ENCODE data around the gene CENPO. TPM values are rescaled to one million over a fixed set of nuclear protein-coding genes. Genes with fewer than 3 reads are reported as not detected.

Gene CENPO, protein sequence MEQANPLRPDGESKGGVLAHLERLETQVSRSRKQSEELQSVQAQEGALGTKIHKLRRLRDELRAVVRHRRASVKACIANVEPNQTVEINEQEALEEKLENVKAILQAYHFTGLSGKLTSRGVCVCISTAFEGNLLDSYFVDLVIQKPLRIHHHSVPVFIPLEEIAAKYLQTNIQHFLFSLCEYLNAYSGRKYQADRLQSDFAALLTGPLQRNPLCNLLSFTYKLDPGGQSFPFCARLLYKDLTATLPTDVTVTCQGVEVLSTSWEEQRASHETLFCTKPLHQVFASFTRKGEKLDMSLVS
- polyA plus RNA-seq (2012; ENCODE audit: insufficient read length, low read depth) = 10.9 TPM

DNA sequence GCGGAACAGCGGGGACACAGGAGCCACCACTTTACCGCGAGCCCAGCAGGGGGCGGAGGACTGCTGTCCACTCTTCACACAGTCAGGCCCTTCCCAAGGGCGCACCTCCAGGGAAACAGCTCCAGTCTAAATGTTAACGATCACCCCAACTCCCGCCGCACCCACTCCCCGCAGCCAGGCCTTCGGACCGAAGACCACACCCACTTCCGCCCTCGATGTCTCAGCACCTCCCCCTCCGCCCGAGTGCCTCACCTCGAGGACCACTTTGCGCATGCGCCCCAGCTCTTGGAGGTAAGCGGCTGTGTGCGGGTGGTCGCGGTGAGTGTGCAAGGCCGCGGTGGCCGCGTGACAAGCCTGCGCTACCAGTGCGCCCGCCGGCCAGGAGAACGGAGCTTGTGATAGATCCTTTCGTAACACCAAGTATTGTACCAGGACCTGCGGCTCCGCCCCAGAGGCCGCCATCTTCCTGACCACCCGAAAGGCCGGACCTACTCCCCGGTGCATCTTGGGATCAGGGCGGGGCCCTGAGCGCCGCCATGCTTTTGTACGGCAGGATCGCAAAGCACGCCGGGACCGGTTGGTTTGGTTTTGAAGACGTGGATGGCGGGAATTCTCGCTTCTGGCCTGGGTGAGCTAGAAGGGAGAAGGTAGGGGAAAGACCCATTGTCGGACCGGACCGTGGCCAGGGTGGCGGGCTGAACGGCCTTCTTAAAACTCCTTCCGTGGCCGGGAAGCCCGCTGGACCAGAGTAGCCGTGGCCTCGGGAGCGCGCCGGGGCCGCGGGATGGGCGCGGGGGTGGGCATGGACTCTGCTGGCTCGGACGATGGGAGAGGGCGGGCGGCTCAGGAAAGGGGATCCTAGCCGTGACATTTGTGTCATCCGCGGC lies at the start of gene CENPO, which contains the start of gene PTRHD1:
TSS of gene CENPO (plus strand) at position 552 of the 887 bp plus-strand sequence. CDS start 495 bp downstream, outside the sequence.
TSS of gene PTRHD1 (minus strand) at position 518 of the 887 bp plus-strand sequence. CDS start at position 504, 14 bp downstream.
- TF ChIP-seq SIN3A (IDR thresholded peaks at IDR 0.05; ENCODE audit: borderline replicate concordance, insufficient read depth, low read length) (peak; percentile 72; the same call in 1 of the 2 replicates), TAF1 (IDR thresholded peaks at IDR 0.05; ENCODE audit: borderline replicate concordance, insufficient read depth, low read length) (peak; percentile 87; the same call in 1 of the 2 replicates), FOXP2 (optimal IDR thresholded peaks at IDR 0.05; ENCODE audit: borderline replicate concordance, extremely low read depth, extremely low read length, insufficient read depth) (peak; percentile 41), POLR2AphosphoS5 (IDR thresholded peaks at IDR 0.05; ENCODE audit: low read depth, low read length) (peak; percentile 61; the same call in 1 of the 2 replicates)
- TF ChIP-seq, protein P1, sequence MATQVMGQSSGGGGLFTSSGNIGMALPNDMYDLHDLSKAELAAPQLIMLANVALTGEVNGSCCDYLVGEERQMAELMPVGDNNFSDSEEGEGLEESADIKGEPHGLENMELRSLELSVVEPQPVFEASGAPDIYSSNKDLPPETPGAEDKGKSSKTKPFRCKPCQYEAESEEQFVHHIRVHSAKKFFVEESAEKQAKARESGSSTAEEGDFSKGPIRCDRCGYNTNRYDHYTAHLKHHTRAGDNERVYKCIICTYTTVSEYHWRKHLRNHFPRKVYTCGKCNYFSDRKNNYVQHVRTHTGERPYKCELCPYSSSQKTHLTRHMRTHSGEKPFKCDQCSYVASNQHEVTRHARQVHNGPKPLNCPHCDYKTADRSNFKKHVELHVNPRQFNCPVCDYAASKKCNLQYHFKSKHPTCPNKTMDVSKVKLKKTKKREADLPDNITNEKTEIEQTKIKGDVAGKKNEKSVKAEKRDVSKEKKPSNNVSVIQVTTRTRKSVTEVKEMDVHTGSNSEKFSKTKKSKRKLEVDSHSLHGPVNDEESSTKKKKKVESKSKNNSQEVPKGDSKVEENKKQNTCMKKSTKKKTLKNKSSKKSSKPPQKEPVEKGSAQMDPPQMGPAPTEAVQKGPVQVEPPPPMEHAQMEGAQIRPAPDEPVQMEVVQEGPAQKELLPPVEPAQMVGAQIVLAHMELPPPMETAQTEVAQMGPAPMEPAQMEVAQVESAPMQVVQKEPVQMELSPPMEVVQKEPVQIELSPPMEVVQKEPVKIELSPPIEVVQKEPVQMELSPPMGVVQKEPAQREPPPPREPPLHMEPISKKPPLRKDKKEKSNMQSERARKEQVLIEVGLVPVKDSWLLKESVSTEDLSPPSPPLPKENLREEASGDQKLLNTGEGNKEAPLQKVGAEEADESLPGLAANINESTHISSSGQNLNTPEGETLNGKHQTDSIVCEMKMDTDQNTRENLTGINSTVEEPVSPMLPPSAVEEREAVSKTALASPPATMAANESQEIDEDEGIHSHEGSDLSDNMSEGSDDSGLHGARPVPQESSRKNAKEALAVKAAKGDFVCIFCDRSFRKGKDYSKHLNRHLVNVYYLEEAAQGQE (IDR thresholded peaks at IDR 0.05; ENCODE audit: insufficient read depth in 1 of 2, low read depth in 2 of 2, low read length in 2 of 2) = no peak

DNA sequence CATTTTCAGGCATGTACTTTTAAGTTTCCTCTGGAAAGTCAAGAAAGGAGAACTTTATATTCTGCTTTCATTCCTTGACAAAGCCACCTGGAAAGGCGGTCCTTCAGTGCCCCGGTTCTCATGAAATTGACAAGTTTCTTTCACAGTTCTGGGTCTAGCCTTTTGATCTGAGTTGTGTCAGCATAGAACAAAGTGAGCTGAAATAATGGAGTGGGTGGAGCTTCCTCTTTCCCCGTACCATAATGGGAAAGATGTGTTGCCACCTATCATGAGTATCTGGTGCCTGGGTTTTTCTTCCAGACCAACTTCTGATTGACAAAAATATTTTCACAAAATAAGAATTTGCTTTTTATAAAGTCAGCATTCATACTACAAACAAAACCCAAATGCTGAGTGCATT lies 49.3 kb upstream of the CENPO start:
- TF ChIP-seq POLR2AphosphoS5 (IDR thresholded peaks at IDR 0.05; ENCODE audit: low read depth, low read length) (no peak), SIN3A (IDR thresholded peaks at IDR 0.05; ENCODE audit: borderline replicate concordance, insufficient read depth, low read length) (no peak), TAF1 (IDR thresholded peaks at IDR 0.05; ENCODE audit: borderline replicate concordance, insufficient read depth, low read length) (no peak), FOXP2 (optimal IDR thresholded peaks at IDR 0.05; ENCODE audit: borderline replicate concordance, extremely low read depth, extremely low read length, insufficient read depth) (no peak)
- TF ChIP-seq, protein P1 (IDR thresholded peaks at IDR 0.05; ENCODE audit: insufficient read depth in 1 of 2, low read depth in 2 of 2, low read length in 2 of 2) = no peak

DNA sequence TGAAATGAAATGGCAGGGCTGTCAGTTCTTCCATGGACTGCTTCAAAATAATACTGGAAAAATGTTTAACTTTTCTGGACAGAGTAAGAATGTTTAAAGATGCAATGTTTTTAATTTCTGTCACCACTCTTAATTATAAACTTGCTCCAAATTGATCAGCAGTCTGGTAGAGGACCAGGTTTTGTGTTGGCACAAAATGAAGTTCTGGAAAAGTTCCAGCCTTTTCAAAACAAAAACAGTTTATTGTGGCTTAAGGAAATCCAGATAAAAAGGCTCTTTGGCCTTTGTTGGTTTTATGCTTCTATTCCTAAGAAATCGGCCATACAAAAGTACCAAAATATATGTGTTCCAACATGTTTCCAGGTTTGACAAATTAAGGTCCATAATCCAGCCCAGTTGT lies 48.9 kb upstream of the CENPO start:
- TF ChIP-seq POLR2AphosphoS5 (IDR thresholded peaks at IDR 0.05; ENCODE audit: low read depth, low read length) (no peak), SIN3A (IDR thresholded peaks at IDR 0.05; ENCODE audit: borderline replicate concordance, insufficient read depth, low read length) (no peak), FOXP2 (optimal IDR thresholded peaks at IDR 0.05; ENCODE audit: borderline replicate concordance, extremely low read depth, extremely low read length, insufficient read depth) (no peak), TAF1 (IDR thresholded peaks at IDR 0.05; ENCODE audit: borderline replicate concordance, insufficient read depth, low read length) (no peak)
- TF ChIP-seq, protein P1 (IDR thresholded peaks at IDR 0.05; ENCODE audit: insufficient read depth in 1 of 2, low read depth in 2 of 2, low read length in 2 of 2) = no peak

- no peak for TF ChIP-seq POLR2AphosphoS5 (IDR thresholded peaks at IDR 0.05; ENCODE audit: low read depth, low read length)
These were observed 47.4 kb upstream of the CENPO start for GRCh38 chr2:24745825-24746224.

GRCh38 chr2:24747299-24747698 lies 45.9 kb upstream of the CENPO start:
- no peak for TF ChIP-seq SIN3A (IDR thresholded peaks at IDR 0.05; ENCODE audit: borderline replicate concordance, insufficient read depth, low read length)
